Activated CD8-positive, alpha-beta memory T cell treated with anti-CD3 and anti-CD28 coated beads, Interleukin-2, amount 50 U/mL, for 1 hour (primary cell): ENCODE data around the gene RNASET2.
"Not testable (repeated sequence)": the region's sequence is repeated elsewhere in the genome, so short reads cannot be mapped to it uniquely, and the experiment has no call there.

Experiments
- DNase-seq: peaks from one replicate; pipeline ENCODE4 v3.0.0-alpha.2; 2020; ENCODE audit errors: extremely low read depth

Gene RNASET2

DNA sequence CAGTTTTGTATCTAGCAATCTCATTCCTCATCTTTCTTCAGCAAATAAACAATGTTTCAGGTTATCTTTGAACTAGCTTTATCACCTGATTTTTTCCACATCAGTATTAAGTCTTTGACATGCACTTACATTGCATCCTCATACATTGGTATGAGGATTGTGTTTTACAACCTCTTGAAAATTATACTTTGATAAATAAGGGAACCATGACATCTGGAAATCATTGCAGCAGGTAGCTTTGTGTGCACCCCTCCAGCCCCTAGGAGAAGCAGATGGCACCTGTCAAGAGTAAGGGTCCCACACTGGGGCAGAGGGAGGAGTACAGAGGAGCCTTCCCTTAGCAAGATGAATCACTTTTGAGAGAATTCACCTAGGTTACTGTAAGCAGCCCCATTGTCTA lies 13.7 kb upstream of the RNASET2 start:
- no peak for DNase-seq

- no peak for DNase-seq
Measured at GRCh38 chr6:166969390-166970002, 13.1 kb upstream of the RNASET2 start.

- DNase-seq: no peak
Measured at GRCh38 chr6:166966268-166966667, 9.9 kb upstream of the RNASET2 start.

GRCh38 chr6:166960609-166960978 lies 4.2 kb upstream of the RNASET2 start:
- DNase-seq: no peak

DNA sequence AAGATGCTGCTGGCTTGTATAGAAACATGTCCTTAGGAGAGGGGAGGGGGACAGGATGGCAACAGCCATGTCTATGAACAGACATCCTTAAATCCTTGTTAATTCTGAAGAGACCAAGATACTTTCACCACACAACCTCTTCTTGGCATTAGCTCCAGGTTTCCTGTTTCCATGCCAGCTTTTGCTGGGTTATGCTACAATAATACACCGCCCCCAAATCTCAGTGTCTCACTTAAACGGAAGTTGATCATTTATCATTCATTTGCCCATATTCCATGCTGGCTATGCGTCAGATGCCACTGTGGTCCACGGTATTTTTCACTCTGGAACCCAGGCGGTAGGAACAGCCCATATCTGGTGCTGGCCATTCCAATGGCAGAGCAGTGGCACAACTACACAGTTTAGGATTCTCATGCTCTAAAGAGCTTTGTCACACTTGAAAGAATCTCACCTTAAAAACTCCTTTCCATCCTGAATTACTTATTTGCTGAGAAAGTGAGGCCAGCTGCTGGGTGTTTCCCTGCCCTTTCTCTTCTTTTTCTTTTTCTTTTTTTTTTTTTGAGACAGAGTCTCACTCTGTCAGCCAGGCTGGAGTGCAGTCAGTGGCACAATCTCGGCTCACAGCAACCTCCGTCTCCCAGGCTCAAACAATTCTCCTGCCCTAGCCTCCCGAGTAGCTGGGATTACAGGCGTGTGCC lies 3.7 kb upstream of the RNASET2 start:
- no peak for DNase-seq

DNA sequence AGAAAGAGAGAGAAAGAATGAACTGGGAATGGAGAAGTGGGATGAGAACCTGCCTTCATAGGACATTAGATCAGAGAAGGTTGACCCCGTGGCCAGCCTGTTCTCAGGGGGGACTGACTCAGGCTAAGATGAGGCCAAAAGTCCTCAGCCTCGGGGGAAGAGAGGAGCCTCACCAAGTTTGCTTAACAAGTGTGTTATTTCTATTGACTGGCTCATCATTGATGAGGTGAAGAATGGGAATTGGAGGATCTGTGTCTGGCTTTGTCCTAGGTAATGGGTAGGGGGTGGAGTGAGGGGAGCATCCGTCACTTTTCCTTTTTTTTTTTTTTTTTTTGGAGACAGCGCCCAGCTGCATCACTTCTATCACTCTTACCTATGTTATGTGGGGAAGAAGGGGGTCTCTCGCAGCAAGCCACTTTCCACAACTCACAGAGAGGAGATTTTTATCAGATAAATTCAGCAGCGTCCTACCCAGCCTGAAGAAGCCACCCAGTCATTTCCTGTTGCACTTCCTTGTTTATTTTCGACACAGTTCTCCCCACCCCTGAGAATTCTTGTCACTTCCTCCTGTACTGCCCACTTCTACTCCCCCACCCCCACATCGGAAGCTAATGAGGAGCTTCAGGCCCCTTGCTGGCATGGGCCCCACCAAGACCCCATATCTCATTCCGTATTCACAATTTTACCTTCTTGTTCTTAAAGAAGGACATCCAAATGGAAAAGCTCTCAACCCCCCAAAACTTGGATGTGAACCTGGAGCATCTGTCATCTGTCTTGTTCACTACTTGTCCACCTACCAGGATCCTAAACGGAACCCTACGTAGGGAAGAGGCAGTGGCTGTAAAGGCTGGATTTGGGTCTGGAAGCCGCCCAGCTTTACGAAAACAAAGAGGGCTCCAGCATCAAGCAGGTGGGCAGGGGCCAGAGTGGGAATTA lies 2.8 kb upstream of the RNASET2 start:
- no peak for DNase-seq

DNA sequence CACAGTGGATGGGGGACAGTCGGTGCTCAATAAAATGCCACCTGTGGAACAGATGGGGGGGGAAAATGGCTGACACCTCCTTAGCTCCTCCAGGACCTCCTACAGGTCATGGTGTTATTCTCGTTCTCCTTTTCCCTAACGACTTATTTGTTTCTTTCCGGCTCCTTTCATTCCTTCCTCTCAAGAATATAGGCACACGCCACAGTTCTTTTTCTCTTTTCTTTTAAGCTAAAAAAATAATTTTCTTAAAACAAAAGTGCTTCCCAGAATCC lies 1.4 kb upstream of the RNASET2 start:
- DNase-seq: no peak

DNA sequence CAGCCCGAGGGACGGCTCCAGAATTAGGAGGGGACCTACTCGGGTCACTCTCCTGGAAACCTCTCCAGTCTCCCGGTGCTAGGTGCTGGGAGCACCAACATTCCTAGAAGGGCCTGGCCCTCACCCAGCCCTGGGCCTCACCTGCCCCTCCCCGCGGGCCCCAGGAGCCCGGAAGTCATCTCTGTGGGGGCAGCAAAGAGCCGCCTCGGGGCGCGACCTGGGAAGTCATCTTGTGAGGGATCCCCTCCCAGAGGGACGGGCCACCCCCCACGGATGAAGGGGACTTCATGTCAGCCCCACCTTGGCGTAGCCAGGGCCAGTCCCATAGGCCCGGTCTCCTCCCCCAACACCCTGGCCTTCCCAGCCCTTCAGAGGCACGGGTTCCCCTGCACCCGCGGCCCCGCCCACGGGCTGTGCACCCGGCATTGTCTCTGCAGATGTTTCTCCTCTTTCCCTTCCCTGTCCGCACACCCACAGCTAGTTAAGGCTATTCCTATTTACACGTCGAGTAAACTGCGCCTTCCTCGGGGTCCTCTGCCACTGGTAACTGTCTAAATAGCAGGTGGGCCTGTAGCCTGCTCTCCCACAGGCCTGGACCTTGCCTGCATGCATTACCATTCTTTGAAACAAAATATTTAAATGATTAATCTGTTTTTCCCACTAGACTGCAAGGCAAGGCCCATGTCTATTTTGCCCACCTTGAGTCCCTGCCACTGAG lies 896 bp upstream of the RNASET2 start:
- DNase-seq: no peak

DNA sequence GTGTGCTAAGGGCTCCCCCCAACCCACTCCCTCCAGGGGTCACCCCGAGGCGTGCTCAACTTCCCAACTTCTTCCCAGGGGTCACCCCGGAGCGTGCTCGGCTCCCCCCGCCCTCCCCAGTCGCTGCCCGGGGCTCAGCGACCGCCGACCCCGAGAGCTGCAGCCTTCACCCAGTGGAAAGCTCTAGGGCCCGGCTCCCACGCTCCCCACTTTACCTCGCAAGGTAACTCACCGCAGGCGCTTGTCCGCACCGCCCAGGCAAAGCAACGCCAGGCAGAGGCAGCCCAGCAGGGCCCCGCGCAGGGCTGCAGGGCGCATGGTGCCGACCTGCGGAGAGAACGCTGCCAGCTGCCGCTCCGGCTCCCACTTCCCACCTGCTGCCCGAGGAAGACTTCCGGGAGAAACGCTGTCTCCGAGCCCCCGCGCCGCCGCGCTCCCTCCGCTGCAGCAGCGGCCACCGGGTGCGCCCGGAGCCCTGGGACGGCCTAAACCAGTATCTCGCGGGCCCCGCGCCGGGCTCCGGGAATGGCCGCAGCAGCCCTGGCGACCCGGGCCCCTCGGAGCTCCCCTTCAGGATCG lies 396 bp downstream of the RNASET2 start:
- no peak for DNase-seq

DNA sequence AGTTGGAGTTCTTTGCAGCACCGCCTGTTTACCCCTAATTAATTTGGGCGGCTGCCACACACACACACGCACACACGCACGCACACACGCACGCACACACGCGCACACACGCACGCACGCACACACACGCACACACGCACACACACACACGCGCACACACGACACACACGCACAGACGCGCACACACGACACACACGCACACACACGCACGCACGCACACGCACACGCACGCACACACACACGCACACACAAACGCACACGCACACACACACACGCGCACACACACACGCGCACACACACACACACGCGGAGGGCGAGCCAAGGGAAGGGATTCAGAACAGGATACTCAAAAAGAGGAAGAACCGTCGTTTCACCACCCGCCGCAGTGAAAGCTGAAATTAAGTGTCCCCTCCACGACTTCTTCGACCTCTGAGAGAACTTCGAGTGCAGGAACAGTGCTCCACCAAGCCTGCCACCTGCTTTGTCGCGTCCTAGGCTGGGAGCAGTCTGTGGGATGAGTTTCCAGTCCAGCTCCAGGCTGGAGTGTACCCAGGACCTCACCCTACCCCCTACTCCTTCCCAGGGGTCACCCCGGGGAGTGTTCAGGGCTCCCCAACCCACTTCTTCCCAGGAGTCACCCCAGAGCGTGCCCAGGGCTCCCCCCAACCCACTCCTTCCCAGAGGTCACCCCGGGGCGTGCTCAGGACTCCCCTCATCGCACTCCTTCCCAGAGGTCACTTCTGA lies 1.1 kb downstream of the RNASET2 start:
- no peak for DNase-seq

GRCh38 chr6:166954118-166954713 lies 2.1 kb downstream of the RNASET2 start:
- DNase-seq: no peak

DNA sequence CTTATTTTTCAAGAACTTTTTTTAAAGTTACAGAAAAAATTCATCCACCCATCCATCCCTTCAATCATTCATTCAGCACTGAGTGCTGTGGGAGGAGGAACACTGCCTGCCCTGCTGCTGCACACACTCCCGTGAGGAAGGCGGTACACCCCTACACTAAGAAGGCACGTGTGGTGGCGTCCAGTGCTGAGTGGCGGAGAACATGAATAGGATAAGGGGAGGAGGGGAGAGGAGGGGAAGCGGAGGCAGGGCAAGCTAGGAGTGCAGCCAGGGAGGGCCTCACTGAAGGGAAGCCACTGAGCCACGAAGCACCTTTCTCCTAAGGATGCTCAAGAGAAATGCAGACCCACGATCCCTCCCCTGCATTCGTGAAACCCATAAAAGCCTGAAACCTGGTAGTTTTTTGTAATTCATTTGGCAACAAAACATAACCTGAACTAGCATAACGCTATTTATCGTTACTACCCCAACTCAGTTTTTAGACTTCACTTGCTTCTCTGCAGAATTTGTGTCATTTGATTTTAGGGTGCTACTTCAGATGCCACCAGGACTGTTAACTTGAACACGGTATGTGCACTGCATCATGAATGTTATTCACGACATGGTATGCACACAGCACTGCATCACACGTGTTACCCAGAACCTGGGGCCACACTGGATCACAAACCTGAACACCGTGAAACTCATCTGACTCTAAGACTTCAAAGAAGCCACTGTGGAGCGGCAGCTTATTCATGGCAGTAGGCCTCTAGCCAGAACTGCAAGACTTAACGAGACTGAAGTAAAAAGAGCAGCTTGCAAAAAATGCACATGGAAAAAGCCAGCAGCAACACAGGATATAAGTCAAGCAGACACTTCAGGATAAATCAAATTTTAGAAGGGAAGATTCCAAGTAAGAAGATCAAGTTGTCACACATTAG lies 3.5 kb downstream of the RNASET2 start:
- no peak for DNase-seq

- DNase-seq: no peak
Measured at GRCh38 chr6:166952121-166952520, 4.2 kb downstream of the RNASET2 start.

GRCh38 chr6:166951670-166952060 lies 4.7 kb downstream of the RNASET2 start:
- no peak for DNase-seq

DNA sequence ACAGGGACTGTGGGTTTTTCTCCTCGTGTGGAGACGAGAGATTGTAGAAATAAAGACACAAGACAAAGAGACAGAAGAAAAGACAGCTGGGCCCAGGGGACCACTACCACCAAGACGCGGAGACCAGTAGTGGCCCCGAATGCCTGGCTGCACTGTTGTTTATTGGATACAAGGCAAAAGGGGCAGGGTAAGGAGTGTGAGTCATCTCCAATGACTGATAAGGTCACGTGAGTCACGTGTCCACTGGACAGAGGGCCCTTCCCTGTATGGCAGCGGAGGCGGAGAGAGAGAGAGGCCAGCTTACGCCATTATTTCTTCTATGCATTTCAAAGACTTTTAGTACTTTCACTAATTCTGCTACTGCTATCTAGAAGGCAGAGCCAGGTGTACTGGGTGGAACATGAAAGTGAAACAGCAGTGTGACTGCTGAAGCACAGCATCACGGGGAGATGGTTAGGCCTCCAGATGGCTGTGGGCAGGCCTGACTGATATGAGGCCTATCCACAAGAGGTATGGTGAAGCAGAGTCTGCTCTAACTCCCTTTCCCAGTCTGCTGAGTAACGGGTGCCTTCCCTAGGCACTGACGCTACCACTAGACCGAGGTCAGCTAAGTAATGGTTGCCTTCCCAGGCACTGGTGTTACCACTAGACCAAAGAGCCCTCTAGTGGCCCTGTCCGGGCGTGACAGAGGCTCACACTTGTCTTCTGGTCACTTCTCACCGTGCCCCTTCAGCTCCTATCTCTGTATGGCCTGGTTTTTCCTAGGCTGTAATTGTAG lies 5.3 kb downstream of the RNASET2 start:
- not testable (repeated sequence) for DNase-seq

- DNase-seq: no peak
Measured at GRCh38 chr6:166950443-166950821, 5.9 kb downstream of the RNASET2 start.

DNA sequence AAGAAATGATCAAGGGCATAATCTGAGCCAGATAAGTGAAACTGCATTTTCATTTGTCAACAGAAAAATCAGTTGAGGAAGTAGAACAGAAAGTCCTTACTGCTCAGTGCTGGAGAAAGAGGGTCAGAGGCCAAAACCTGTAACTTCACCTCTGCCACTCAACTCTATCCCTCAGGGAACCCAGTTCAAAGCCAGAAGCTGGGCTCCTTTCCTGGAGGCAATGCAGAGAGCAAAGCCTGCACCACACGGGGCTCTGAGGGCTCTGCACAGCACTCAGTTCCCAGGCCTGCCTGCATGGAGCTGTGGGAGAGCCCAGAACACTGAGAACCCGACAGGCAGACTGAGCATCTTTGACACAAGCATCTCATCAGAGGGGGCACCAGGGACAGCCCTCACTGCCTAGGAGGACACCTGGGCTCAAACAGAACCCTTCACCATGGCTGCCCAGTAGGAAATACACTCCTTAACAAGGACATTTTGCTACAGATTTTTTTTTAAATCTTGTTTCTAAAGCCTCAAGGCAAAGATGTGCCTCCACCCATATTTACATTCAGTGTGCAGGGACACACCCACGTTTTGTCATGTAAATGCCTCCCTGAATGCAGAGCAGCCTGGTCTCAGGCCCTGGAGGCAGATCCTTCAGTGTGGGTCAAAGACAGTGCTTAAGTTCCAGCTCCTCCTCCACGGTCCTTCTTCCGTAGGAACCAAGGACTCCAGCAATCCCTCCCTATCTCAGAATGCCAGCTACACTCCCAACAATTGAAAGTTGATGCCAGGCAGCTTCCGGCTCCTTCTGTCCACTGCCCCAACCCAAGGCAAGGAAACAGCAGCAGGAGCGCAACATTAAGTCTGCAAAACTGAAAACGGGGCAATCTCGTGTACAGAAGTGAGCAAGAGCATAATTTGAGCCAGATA lies 6.6 kb downstream of the RNASET2 start:
- DNase-seq: no peak

GRCh38 chr6:166948724-166949123 lies 7.6 kb downstream of the RNASET2 start:
- DNase-seq: not testable (repeated sequence)
